Frontal cortex (tissue), 4 donors: Measurements from ENCODE around the gene PEPD. TPM values are rescaled to one million over a fixed set of nuclear protein-coding genes. Genes with fewer than 3 reads are reported as not detected.
"Not testable (repeated sequence)": the region's sequence is repeated elsewhere in the genome, so short reads cannot be mapped to it uniquely, and the experiment has no call there.

Source experiments
- DNase-seq, 2 donors: peaks; one replicate each; pipeline ENCODE4 v3.0.0; 2012; ENCODE audit warnings: low spot score in 2 of 2
- FAIRE-seq: peaks from 2 replicates; lab custom pipeline; 2012; peaks lifted over from hg19 to GRCh38; lab: Jason Lieb, UNC
- total RNA-seq: library from RNA; depleted of rRNA; stranded (reverse); fragments of >200 nt; gene quantifications from one replicate; pipeline ENCODE4 v1.2.3, GENCODE V29; 2014
- donor health status: control.
- donor health status: control.
- donor health status: control.

Gene PEPD
- 28.1 TPM for total RNA-seq

DNA sequence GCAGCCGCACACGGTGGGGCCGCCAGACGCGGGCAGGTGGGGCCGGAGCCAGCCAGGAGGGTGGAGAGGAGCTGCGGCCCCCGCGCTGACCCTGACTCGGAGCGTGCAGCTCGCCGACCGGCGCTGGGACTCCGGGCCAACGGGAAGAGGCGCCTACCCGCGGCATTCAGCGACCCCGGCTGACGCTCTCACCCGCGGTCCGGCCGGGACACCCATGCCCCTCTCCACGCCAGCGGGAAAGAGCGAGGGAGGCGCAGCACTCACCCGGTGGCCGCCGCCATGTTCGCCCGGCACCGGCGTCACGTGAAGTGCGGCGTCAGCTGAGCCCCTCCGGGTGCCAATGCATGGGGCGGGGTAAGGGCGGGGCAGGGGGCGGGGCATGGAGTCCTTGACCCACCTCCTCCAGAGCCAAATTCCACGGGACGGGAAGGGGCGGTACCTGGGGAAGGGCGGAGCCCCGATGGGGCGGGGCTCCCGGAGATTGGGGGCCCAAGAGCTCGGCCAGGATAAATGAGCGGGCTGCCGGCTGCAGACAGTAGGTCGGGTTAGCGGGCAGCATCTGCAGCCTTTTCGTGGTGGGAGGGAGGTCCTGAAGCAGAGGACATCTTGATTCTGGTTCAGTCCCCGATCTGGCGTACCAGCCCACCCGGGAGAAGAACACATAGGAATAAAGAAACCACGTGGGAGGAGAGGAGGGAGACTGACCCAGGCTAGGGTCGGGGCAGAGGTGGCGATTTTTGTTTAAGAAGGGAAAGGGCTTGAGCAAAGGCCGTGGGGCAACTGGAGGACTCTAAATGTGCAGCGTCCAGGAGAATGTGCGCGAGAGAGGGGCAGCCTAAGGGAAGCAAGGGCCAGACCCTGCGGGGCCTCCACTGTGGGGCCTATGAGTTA lies at the start of gene PEPD:
Gene PEPD, minus strand, starts transcription at position 312 of the 891 bp plus-strand sequence. Its CDS starts 31 bp downstream, at position 281.
- DNase-seq (peak; percentile 99 to 100), FAIRE-seq (no peak)

GRCh38 chr19:33569821-33570220 lies 48.2 kb upstream of the PEPD start:
- DNase-seq, result no peak
- no peak for FAIRE-seq

DNA sequence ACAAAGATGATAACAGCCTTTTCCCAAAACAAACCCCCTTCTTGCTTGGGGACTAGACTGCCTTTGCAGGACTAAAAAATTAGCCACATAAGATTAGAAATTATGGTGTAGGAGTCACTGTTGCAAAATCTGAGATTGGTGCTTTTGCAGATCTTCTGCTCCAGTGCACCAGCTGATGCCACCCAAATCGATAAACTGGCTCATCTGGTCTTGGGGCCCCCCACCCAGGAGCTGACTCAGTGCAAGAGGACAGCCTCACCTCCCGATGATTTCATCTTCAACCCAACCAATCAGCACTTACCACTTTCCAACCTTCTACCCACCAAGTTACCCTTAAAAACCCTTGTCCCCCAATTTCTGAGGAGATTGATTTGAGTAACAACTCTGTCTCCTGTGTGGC lies 47.1 kb upstream of the PEPD start:
- DNase-seq, result no peak
- FAIRE-seq, result no peak

DNA sequence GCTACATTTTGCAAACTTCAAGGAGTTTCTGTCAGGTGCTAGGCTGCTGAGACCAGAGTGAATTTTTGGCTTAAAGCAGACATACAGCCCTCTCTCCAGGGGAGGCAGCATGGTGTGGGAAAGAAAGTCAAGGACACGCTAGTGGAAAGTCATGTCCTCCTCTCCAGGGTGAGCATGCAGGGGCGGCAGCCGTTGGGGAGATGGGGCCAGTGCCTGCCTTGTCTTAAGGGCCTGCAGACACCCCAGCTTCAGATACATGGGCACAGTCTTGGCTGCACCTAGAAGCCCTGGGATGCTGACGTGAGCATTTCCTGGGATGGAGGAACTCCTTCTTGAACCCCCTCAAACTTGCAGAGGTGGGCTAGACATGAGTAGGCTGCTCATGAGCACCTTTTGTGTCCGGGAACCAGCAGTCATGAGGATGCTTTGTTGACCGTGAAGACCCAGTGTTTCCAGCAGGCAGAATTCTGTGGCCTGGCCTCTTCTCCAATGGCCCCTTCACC lies 43.3 kb upstream of the PEPD start:
- FAIRE-seq, result no peak
- DNase-seq, result no peak

- FAIRE-seq (no peak), DNase-seq (no peak)
Measured at GRCh38 chr19:33562636-33563035, 41.0 kb upstream of the PEPD start.

GRCh38 chr19:33561666-33562065 lies 40.1 kb upstream of the PEPD start:
- not testable (repeated sequence) for DNase-seq, FAIRE-seq

DNA sequence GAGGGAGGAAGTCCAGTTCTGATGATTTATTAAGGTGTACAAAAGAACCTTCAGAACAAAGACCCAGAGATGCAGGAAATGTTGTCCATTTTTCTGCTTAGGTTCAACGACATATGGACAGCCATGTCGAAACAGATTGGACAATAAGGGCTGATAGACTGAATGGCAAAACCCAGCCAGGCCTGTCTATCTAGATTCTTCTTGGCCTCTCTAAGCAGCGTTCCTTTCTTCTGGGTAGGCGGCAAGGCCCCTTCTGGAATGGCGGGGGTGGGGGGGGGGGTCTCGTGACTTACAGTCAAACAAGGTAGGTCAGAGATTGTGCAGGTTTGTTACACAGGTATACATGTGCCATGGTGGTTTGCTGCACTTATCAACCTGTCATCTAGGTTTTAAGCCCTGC lies 39.7 kb upstream of the PEPD start:
- DNase-seq, result no peak
- no peak for FAIRE-seq

DNA sequence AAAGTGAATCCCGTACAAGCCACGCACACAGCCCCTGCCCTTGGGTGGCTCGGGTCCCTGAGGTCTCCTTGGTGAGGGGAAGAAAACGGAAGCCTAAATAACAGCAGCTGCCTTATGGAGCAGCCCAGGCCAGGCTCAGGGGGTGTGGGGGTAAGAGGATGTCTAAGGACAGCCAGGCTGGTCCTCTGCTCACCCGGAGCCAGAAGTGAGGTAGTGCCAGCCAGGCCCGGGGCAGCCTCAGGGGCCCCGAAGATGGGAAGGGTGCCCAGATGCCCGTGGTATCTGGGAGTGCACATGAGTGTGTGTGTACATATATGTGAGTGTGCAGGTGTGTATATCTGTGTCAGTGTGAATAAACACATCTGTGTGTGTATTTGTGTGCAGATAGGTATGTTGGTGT lies 38.4 kb upstream of the PEPD start:
- FAIRE-seq, result no peak
- no peak for DNase-seq

DNA sequence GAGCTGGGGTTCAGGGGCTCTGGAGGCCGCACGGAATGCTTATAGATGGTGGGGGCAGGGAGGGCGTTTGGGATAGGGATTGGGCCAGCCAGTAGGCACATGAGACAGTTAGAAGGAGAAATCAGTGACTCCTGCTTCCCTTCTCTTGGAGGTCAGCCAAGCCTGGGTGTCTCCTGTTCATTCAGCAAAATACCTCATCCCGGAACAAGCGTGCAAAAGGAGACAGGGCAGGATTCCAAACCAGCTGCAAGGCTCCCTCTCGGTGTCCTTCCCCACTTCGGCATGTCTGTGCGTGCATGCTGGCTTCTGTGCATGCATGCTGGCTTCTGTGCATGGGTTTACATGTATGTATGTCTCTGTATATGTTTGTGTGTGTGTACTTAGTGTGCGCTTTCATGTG lies 37.3 kb upstream of the PEPD start:
- FAIRE-seq (no peak), DNase-seq (no peak)

DNA sequence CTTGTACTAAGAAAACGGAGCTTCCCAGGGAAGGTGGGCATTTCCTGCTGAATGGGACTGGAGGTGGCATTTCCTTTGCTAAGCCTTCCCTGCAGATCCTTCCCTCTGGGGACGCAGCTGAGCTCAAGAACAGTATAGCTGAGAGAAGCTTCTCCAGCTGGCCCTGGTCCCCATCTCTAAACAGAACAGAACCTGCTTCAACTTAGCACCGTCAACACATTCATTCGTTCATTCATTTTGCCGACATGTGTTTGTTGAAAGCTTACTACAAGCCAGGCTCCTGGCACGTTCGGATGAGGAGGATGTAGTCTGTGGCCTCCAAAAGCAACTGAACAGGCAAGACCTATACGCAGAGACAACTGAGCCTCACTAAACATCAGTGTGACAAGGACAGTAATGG lies 36.6 kb upstream of the PEPD start:
- no peak for DNase-seq
- FAIRE-seq, result no peak

GRCh38 chr19:33557720-33558119 lies 36.1 kb upstream of the PEPD start:
- DNase-seq, result no peak
- no peak for FAIRE-seq

DNA sequence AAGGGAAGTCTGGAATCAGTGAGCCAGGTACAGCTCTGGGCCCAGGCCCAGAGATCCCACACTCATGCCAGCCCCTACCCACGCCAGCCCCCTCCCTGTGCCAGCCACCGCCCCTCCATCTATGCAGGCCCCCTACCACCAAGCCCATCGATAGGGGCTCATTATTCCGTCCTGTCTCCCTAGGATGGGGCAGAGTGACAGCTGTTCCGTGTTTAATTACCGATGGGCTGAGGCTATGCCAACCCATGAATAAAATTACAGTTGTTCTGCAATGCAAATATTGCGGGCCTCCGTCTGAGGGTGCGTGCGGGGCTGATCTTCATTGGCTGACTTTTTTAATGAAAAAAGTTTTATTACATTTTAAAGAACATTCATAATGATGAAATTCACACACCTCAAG lies 35.6 kb upstream of the PEPD start:
- FAIRE-seq (no peak), DNase-seq (no peak)

DNA sequence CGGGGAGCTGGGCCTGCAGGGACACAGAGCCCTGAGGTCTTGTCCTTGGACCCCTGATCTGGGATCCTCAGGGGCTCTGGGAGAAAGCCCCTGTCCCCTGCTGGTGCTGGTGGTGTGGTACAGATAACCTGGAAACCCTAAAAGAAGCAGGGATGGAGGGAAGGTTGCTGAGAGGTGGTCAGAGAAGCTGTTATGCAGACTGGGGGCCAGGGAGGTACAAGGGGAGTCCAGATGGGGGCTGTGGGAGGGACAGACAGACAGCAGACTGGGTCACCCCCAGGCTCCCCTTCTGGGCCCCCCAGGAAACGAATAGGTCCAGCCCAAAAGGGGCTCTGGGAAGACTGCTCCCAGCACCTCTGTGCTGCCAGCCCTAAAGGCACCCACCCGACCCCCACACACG lies 34.7 kb upstream of the PEPD start:
- no peak for FAIRE-seq
- DNase-seq, result no peak

DNA sequence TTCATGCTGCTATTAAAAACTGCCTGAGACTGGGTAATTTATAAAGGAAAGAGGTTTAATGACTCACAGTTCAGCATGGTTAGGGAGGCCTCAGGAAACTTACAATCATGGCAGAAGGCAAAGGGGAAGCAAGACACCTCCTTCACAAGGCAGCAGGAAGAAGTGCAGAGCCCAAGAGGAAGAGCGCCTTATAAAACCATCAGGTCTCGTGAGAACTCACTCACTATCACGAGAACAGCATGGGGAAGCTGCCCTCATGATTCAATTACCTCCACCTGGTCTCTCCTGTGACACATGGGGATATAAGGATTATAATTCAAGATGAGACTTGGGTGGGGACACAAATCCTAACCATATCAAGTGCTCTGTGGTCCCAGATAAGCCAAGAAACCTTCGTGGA lies 34.1 kb upstream of the PEPD start:
- FAIRE-seq, DNase-seq: not testable (repeated sequence)

DNA sequence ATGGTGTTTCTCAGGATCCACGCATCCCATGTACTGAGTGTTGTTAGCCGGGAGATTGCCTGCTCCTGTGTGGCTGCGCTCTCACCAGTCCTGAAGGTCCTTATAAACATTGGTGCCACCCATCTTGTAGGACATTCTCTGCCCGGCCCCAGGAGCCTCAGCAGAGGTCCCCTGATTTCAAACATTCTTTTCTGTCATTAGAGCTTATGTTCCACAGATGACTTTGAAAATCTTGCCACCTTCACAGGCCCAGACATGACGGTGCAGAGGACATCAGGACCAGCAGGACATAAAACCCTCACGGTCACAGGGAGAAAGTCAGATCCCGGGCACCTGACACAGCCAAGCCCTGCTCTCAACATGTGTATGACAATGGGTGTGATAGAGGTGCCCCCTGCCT lies 33.2 kb upstream of the PEPD start:
- no peak for FAIRE-seq
- no peak for DNase-seq

- FAIRE-seq (no peak), DNase-seq (no peak)
Measured at GRCh38 chr19:33554391-33554790, 32.8 kb upstream of the PEPD start.

GRCh38 chr19:33553530-33554310 lies 32.1 kb upstream of the PEPD start:
- DNase-seq, result no peak

DNA sequence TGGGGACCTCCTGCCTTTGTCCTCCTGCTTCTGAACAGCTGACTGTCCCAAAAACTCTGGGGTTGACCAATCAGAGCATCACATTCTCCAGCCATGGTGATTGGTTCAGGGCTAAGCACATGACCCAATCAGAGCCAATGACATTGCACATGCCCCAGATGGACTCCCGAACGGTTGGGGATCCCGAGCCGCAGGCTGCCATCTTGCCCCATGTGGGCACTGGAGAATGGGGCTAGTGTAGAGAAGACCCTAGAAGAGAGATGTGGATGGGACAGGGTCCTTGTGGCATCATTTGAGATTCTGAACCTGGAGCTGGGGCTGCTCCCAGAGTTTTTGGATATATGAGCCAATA lies 31.3 kb upstream of the PEPD start:
- no peak for FAIRE-seq
- DNase-seq, result no peak

More at GRCh38 chr19:33553530-33554310, 32.1 kb upstream of the PEPD start:
- no peak for FAIRE-seq

GRCh38 chr19:33552191-33552927 lies 30.8 kb upstream of the PEPD start:
- FAIRE-seq, result no peak

GRCh38 chr19:33551676-33552075 lies 30.1 kb upstream of the PEPD start:
- FAIRE-seq (no peak), DNase-seq (no peak)

More at GRCh38 chr19:33552191-33552927, 30.8 kb upstream of the PEPD start:
- no peak for DNase-seq
